GM13976 (cell line): ENCODE data around the gene ADTRP.

Source experiments
- DNase-seq: peaks from one replicate; pipeline ENCODE4 v3.0.0; 2012; ENCODE audit warnings: low spot score
- CTCF ChIP-seq: IDR thresholded peaks from 2 replicates; pipeline ENCODE4 v1.5.1; 2012; ENCODE audit warnings: borderline replicate concordance, mild to moderate bottlenecking; ENCODE audit not compliant: insufficient read depth; ENCODE audit errors: extremely low read depth, missing control alignments, control extremely low read depth
- in situ Hi-C: fragments of 300-500 bp; cut with MboI; formaldehyde crosslinking; loops from one replicate; pipeline ENCODE4 v1.12.0; 2022; ENCODE audit warnings: low sequenced_read_pairs, mixed read lengths, inconsistent platforms; ENCODE audit not compliant: unreplicated experiment

ADTRP gene

GRCh38 chr6:11811644-11812264 lies 33.2 kb upstream of the ADTRP start:
- TF ChIP-seq CTCF: no peak
- DNase-seq: no peak
- in situ Hi-C loops: no loop called here

GRCh38 chr6:11810854-11811643 lies 32.4 kb upstream of the ADTRP start:
- no peak for TF ChIP-seq CTCF
- DNase-seq: no peak
- in situ Hi-C loops: no loop called here

- no peak for DNase-seq
- in situ Hi-C loops: no loop called here
- TF ChIP-seq CTCF: no peak
These were observed 31.5 kb upstream of the ADTRP start for GRCh38 chr6:11810039-11810541.

GRCh38 chr6:11808054-11808453 lies 29.5 kb upstream of the ADTRP start:
- TF ChIP-seq CTCF: no peak
- DNase-seq: no peak
- in situ Hi-C loops: no loop called here

GRCh38 chr6:11806561-11807317 lies 28.1 kb upstream of the ADTRP start:
- no peak for DNase-seq
- in situ Hi-C loops: no loop called here
- TF ChIP-seq CTCF: no peak

- in situ Hi-C loops: no loop called here
- TF ChIP-seq CTCF: no peak
- no peak for DNase-seq
These were observed 26.9 kb upstream of the ADTRP start for GRCh38 chr6:11805259-11806053.
